TTC549 (cell line): ENCODE measurements around the gene NOD2.

Experiments used
- FAIRE-seq: peaks from 2 replicates; lab custom pipeline; 2012; peaks lifted over from hg19 to GRCh38; lab: Jason Lieb, UNC

Gene NOD2

GRCh38 chr16:50717494-50717893 is 24.1 kb downstream of the NOD2 start:
- FAIRE-seq = no peak

- FAIRE-seq = no peak
Observed at GRCh38 chr16:50718061-50718760, 24.8 kb downstream of the NOD2 start.

GRCh38 chr16:50718761-50719400 is 25.5 kb downstream of the NOD2 start:
- FAIRE-seq = no peak

- FAIRE-seq = no peak
Observed at GRCh38 chr16:50719401-50720337, 26.3 kb downstream of the NOD2 start.

- FAIRE-seq = no peak
Observed at GRCh38 chr16:50721549-50722404, 28.4 kb downstream of the NOD2 start.

- no peak for FAIRE-seq
Observed at GRCh38 chr16:50722405-50722737, 29.0 kb downstream of the NOD2 start.

GRCh38 chr16:50722960-50723359 is 29.6 kb downstream of the NOD2 start:
- no peak for FAIRE-seq

GRCh38 chr16:50724306-50724705 is 30.9 kb downstream of the NOD2 start:
- no peak for FAIRE-seq

- no peak for FAIRE-seq
Observed at GRCh38 chr16:50731130-50731988, 38.0 kb downstream of the NOD2 start.

GRCh38 chr16:50731989-50732832 is 38.8 kb downstream of the NOD2 start:
- FAIRE-seq = no peak

- FAIRE-seq = no peak
Observed at GRCh38 chr16:50733468-50733867, 40.1 kb downstream of the NOD2 start.

GRCh38 chr16:50735629-50736122 is 42.3 kb downstream of the NOD2 start:
- FAIRE-seq = no peak

GRCh38 chr16:50736448-50736847 is 43.0 kb downstream of the NOD2 start:
- no peak for FAIRE-seq

- no peak for FAIRE-seq
Observed at GRCh38 chr16:50737420-50737959, 44.1 kb downstream of the NOD2 start.

- no peak for FAIRE-seq
Observed at GRCh38 chr16:50739031-50739430, 45.6 kb downstream of the NOD2 start.

GRCh38 chr16:50740736-50741135 is 47.3 kb downstream of the NOD2 start:
- FAIRE-seq = no peak

GRCh38 chr16:50741225-50741780 is 47.9 kb downstream of the NOD2 start:
- FAIRE-seq = no peak

GRCh38 chr16:50741781-50742575 is 48.6 kb downstream of the NOD2 start, which contains the start of gene CYLD:
CYLD (plus strand) TSS chr16:50742086; CDS start chr16:50749699, 7,613 bp downstream.
- peak; percentile 97 for FAIRE-seq
